B cell (primary cell): Measurements from ENCODE around the gene YEATS2. TPM values are rescaled to one million over a fixed set of nuclear protein-coding genes. Genes with fewer than 3 reads are reported as not detected.
A peak's percentile ranks its signal among the peaks of the same experiment; 100 is the strongest.

Source experiments
- ATAC-seq: fragments of 200-7000 bp; cut with Tn5 transposase; one replicate; pipeline ENCODE4 v1.10.0; 2021; ENCODE audit warnings: low read depth, mild to moderate bottlenecking, moderate number of reproducible peaks, moderate library complexity
- CTCF ChIA-PET: fragments of 350-600 bp; sonication (Branson Sonifier 250); formaldehyde crosslinking; loops from one replicate; lab custom pipeline; 2021; ENCODE audit warnings: antibody characterized with exemption, inconsistent platforms; lab: Charles Lee
- POLR2A ChIA-PET: fragments of 350-600 bp; sonication (Branson Sonifier 250); formaldehyde crosslinking; loops from one replicate; lab custom pipeline; 2021; ENCODE audit warnings: antibody characterized with exemption; lab: Charles Lee
- DNase-seq: peaks from one replicate; pipeline ENCODE4 v3.0.0; 2013
- H2AFZ ChIP-seq: 2 replicates; pipeline ENCODE4 v1.6.1; 2012; ENCODE audit warnings: mild to moderate bottlenecking, low read depth, low read length; ENCODE audit not compliant: insufficient read depth, poor library complexity, severe bottlenecking
- H3K27ac ChIP-seq, 2 donors: 1 replicate in 1 of 2; 2 replicates in 1 of 2; pipeline ENCODE4 v1.5.1; 2012 to 2013; ENCODE audit warnings: low read length in 2 of 2, mild to moderate bottlenecking in 2 of 2, moderate library complexity in 1 of 2
- H3K27me3 ChIP-seq, 4 experiments: fragments of 200-600 bp in 1 of 4; sonication (generic) in 1 of 4; replicated peaks in 1 of 4; 1 replicate in 2 of 4; 2 replicates in 2 of 4; pipeline versions ENCODE4 v1.6.1 to v1.7.0; 2013 to 2016; ENCODE audit warnings: low read length in 3 of 4, mild to moderate bottlenecking in 2 of 4, mixed read lengths in 1 of 4, moderate library complexity in 1 of 4; ENCODE audit not compliant: insufficient read depth in 4 of 4, control insufficient read depth in 3 of 4; ENCODE audit errors: control extremely low read depth in 1 of 4
- H3K36me3 ChIP-seq, 2 experiments: replicated peaks in 1 of 2; 1 replicate in 1 of 2; 2 replicates in 1 of 2; pipeline versions ENCODE4 v1.6.1 to v1.7.1; 2013; ENCODE audit warnings: low read length in 1 of 2; ENCODE audit not compliant: insufficient read depth in 2 of 2, control insufficient read depth in 1 of 2; ENCODE audit errors: control extremely low read depth in 1 of 2, extremely low read depth in 1 of 2
- H3K4me1 ChIP-seq, 2 donors: fragments of 200-600 bp in 1 of 2; sonication (generic) in 1 of 2; 1 replicate in 1 of 2; 2 replicates in 1 of 2; pipeline versions ENCODE4 v1.5.1 to v1.6.1; 2013 to 2017; ENCODE audit warnings: low read length in 2 of 2; ENCODE audit not compliant: control insufficient read depth in 2 of 2, insufficient read depth in 2 of 2
- H3K4me2 ChIP-seq: replicated peaks from 2 replicates; pipeline ENCODE3; 2012; ENCODE audit warnings: mild to moderate bottlenecking, low read depth, low read length; ENCODE audit not compliant: poor library complexity, severe bottlenecking
- H3K4me3 ChIP-seq, 5 experiments: fragments of 200-600 bp in 1 of 5; sonication (generic) in 1 of 5; 1 replicate in 3 of 5; 2 replicates in 2 of 5; pipeline versions ENCODE4 v1.5.1 to v1.7.0; 2011 to 2016; ENCODE audit warnings: low read length in 4 of 5, mild to moderate bottlenecking in 4 of 5, low read depth in 2 of 5, control low read depth in 1 of 5, moderate library complexity in 1 of 5; ENCODE audit not compliant: insufficient read depth in 1 of 5; ENCODE audit errors: control extremely low read depth in 1 of 5, extremely low read depth in 1 of 5
- H3K79me2 ChIP-seq: fragments of 200-600 bp; sonication (generic); one replicate; pipeline ENCODE4 v1.6.0; 2016; ENCODE audit warnings: low read length; ENCODE audit not compliant: control insufficient read depth, insufficient read depth
- H3K9ac ChIP-seq: fragments of 200-600 bp; sonication (generic); 2 replicates; pipeline ENCODE4 v1.6.1; 2017; ENCODE audit warnings: mild to moderate bottlenecking, low read length, moderate library complexity
- H3K9me3 ChIP-seq, 3 donors: one replicate each; pipeline versions ENCODE4 v1.6.1 to v1.7.1; 2013; ENCODE audit warnings: low read length in 2 of 3; ENCODE audit not compliant: control insufficient read depth in 2 of 3, insufficient read depth in 1 of 3; ENCODE audit errors: control extremely low read depth in 1 of 3
- H4K20me1 ChIP-seq: 2 replicates; pipeline ENCODE4 v1.6.0; 2012; ENCODE audit warnings: mild to moderate bottlenecking, low read length; ENCODE audit not compliant: insufficient read depth, control insufficient read depth, poor library complexity, severe bottlenecking
- H3K27ac Mint-ChIP-seq: one replicate; pipeline ENCODE4 v1.8.0; 2021; ENCODE audit warnings: mixed read lengths
- H3K27me3 Mint-ChIP-seq: one replicate; pipeline ENCODE4 v1.8.0; 2021; ENCODE audit warnings: mixed read lengths
- H3K4me1 Mint-ChIP-seq: one replicate; pipeline ENCODE4 v1.8.0; 2021; ENCODE audit warnings: mixed read lengths
- H3K4me3 Mint-ChIP-seq: one replicate; pipeline ENCODE4 v1.8.0; 2021; ENCODE audit warnings: mixed read lengths
- H3K9me3 Mint-ChIP-seq: one replicate; pipeline ENCODE4 v1.8.0; 2022; ENCODE audit warnings: mixed read lengths; ENCODE audit not compliant: insufficient read depth
- CTCF ChIP-seq: fragments of 200-600 bp; IDR thresholded peaks from one replicate; pipeline ENCODE4 v1.8.0; 2022; ENCODE audit warnings: antibody characterized with exemption, mild to moderate bottlenecking
- EZH2 ChIP-seq: IDR thresholded peaks from 2 replicates; pipeline ENCODE4 v1.6.1; 2012; ENCODE audit warnings: borderline replicate concordance, low read depth, mild to moderate bottlenecking, moderate library complexity, low read length; ENCODE audit not compliant: insufficient read depth, poor library complexity, severe bottlenecking
- WGBS: methylation state at CpG from one replicate; pipeline ENCODE4 v1.1.5; 2013; ENCODE audit warnings: missing lambda C conversion rate; ENCODE audit not compliant: insufficient coverage; 5-methylcytosine and 5-hydroxymethylcytosine counted together
- intact Hi-C: fragments of 100-400 bp; cut with micrococcal nuclease; formaldehyde crosslinking; loops from one replicate; pipeline ENCODE4 v1.10.0; 2022
- polyA minus RNA-seq: library from RNA; depleted of rRNA, polyadenylated mRNA; stranded (reverse); fragments of >200 nt; gene quantifications from 2 replicates; pipeline ENCODE4 v1.2.3, GENCODE V29; 2012
- polyA plus RNA-seq: library from polyadenylated mRNA; depleted of rRNA; stranded (reverse); fragments of >200 nt; gene quantifications from 2 replicates; pipeline ENCODE4 v1.2.3, GENCODE V29; 2012
- total RNA-seq, 2 donors: library from RNA; stranded (reverse); fragments of 120-200 nt in 1 of 2; gene quantifications; 1 replicate in 1 of 2; 2 replicates in 1 of 2; pipeline versions ENCODE4 v1.2.3 to v1.2.4, GENCODE V29; 2013 to 2022

YEATS2 gene
- total RNA-seq (26.7 and 30.6 TPM in 2 replicates), polyA plus RNA-seq (20.2 and 21.8 TPM in 2 replicates), polyA minus RNA-seq (22.4 and 24.4 TPM in 2 replicates)
- 19.7 TPM for total RNA-seq (2013)

DNA sequence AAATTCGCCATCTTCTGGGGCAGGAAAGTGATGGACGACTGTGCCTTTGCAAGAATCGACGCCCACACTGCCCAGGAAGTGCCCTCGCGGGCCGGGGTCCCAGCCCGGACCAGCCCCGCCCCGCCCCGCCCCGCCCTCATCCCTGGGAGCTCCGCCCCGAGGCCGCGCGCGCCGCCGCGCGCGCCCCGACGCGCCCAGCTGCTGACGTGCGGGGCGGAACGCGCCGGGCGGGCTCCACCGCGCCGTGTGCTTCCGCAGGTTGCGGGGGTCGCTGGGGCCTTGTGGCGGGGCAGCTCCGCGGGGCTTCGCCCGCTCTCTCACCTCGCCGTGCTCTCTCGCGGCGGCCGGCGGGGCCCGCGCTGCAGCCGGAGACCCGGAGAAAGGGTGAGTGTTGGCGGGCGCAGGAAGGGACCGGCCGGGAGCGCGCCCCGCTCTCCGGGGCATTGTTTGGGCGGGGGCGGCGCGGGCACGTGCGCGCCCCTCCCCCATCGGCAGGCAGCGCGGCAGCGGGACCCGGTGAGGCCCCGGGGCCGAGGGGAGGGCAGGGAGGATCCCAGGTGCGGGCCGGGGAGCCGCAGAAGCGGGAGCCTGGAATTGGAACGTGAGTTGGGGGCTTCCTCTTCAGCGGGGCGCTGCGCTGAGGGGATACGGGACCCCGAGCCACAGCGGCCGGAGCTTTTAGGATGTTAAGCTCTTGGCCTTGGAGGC is at the start of gene YEATS2:
Gene YEATS2 (plus strand): TSS at position 188 of the 708 bp plus-strand sequence. CDS start 17,366 bp downstream, outside the sequence.
- H2AFZ ChIP-seq, result peak within 1 kb of the TSS; percentile 85
- WGBS, result under 1% methylated on average over 88 of the region's 89 CpGs
- peaks cover 6% of the 10 kb centered on the region for H4K20me1 ChIP-seq
- ChIA-PET CTCF (interaction anchor here (1.2 to 2.1 kb wide), 2 partner anchors 61 to 575 kb away, joined by 3 to 6 read pairs; no protein-coding TSS in a partner anchor), POLR2A (interaction anchor here (1.0 to 2.0 kb wide), 3 partner anchors 12 to 142 kb away, joined by 3 to 18 read pairs (median 3); partner anchors contain the start of genes KLHL24 and KLHL6)
- DNase-seq, result peak; percentile 82
- H3K4me3 ChIP-seq, result peak within 1 kb of the TSS; percentile 77 to 92 (median 83)
- H3K9ac ChIP-seq, result peak within 1 kb of the TSS; percentile 89
- H3K27me3 Mint-ChIP-seq, result no peaks in the 10 kb centered on the region
- H3K9me3 ChIP-seq, result no peaks in the 10 kb centered on the region
- H3K4me1 ChIP-seq, result peaks cover 18% of the 10 kb centered on the region in 2 donors
- intact Hi-C loops, result loop anchor here (1.0 to 5.0 kb wide), 3 partner anchors 61 to 600 kb away; partner anchors contain the start of genes KLHL6 and PSMD2
- peak within 1 kb of the TSS; percentile 67 to 82 for H3K27ac ChIP-seq
- ATAC-seq, result peak; percentile 87
- H3K4me3 Mint-ChIP-seq, result peak within 1 kb of the TSS; percentile 97
- H3K9me3 Mint-ChIP-seq, result no peaks in the 10 kb centered on the region
- TF ChIP-seq EZH2, result no peak
- no peak for TF ChIP-seq CTCF
- H3K4me1 Mint-ChIP-seq, result peaks cover 32% of the 10 kb centered on the region
- H3K27me3 ChIP-seq, result no peaks in the 10 kb centered on the region
- H3K27ac Mint-ChIP-seq, result peak within 1 kb of the TSS; percentile 91
- peak within 1 kb of the TSS; percentile 98 for H3K4me2 ChIP-seq
- H3K79me2 ChIP-seq, result peaks cover 55% of the 10 kb centered on the region
- H3K36me3 ChIP-seq, result no peaks in the 10 kb centered on the region

DNA sequence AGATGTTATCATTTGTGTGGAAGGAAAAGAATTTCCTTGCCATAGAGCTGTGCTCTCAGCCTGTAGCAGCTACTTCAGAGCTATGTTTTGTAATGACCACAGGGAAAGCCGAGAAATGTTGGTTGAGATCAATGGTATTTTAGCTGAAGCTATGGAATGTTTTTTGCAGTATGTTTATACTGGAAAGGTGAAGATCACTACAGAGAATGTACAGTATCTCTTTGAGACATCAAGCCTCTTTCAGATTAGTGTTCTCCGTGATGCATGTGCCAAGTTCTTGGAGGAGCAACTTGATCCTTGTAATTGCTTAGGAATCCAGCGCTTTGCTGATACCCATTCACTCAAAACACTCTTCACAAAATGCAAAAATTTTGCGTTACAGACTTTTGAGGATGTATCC is 47.0 kb upstream of the YEATS2 start:
- H3K36me3 ChIP-seq, result peaks cover 10 to 75% of the 10 kb centered on the region in 2 experiments
- Mint-ChIP-seq H3K27ac (no peak overlapping the region), H3K4me1 (no peaks in the 10 kb centered on the region), H3K9me3 (peaks cover 13% of the 10 kb centered on the region), H3K4me3 (no peak overlapping the region), H3K27me3 (no peaks in the 10 kb centered on the region)
- intact Hi-C loops, result no loop called here
- peaks cover 19 to 48% (median 42%) of the 10 kb centered on the region in 3 donors for H3K9me3 ChIP-seq
- H4K20me1 ChIP-seq, result peaks cover 31% of the 10 kb centered on the region
- no peaks in the 10 kb centered on the region for H3K27me3 ChIP-seq
- POLR2A ChIA-PET, result no interaction called here
- peaks cover 71% of the 10 kb centered on the region for H3K79me2 ChIP-seq
- no peak overlapping the region for H3K27ac ChIP-seq
- H3K4me3 ChIP-seq, result no peak overlapping the region
- TF ChIP-seq CTCF, result no peak
- no peak for TF ChIP-seq EZH2
- H3K9ac ChIP-seq, result no peak overlapping the region
- CTCF ChIA-PET, result no interaction called here
- DNase-seq (no peak), ATAC-seq (no peak)
- H2AFZ ChIP-seq, result no peak overlapping the region
- H3K4me1 ChIP-seq, result no peaks in the 10 kb centered on the region
- no peak overlapping the region for H3K4me2 ChIP-seq
- WGBS, result 100% methylated on average over 3 of the region's 4 CpGs
